GM18870 (cell line): Measurements from ENCODE around the gene ACTC1.

Experiments
- ATAC-seq: cut with Tn5 transposase; IDR thresholded peaks from one replicate; pipeline ENCODE4 v1.9.1; 2021; ENCODE audit warnings: moderate library complexity; ENCODE audit not compliant: unreplicated experiment

Gene ACTC1

DNA sequence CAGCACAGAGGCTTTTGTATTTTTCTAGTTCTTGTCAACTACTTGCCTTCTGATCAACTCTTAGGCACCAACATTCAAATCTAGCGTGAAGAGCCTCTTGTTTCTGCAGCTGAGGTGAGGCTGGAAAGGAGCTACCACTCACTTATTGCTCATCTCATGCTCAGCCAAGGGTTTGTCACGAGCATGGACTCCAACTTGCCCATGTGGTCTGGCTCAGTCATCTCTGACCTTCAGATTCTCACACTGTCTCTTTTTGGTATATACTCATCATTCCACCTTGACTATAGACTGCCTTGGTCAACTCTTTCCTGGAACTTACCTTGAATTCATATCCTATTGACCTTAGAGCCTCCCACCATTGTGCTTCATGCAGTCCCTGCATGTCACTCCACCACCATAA, 35.4 kb downstream of the ACTC1 start:
- ATAC-seq = no peak

DNA sequence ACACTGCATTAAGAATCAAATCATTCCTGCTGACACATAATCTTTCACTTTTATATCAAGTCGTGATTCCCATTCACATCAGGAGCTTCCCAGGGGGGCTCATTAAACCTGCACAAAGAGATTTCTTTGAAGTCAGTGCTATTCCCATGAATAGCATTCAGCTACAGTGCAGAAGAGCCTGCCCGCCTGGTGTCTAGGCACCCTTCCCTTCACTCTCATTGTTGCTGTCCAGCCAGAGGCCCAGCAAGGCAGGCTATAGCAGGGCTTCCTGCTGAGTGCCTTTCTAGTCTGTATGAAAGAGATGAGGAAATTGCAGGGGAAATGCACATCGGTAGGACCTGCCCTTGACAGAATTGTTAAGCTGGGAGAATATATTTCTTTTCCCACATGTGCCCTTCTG, 36.0 kb downstream of the ACTC1 start:
- ATAC-seq = no peak

DNA sequence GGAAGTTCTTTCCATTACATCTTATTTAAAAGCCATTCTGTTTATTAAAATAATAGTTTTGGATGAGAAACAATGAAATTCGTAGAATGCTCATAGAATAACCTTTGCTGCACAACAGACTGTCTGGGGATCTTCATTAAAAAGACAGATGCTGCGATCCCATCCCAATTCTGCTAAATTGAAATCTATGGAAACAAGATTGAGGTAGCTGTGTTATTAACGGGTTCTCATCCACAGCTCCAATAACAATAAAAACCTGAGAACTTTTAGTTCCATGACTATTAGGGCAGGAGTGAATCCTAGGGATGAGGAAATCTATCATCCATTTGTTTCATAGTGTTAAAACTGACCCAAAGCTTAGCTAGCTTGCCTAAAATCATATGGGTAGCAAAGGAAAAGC, 38.1 kb downstream of the ACTC1 start:
- ATAC-seq = no peak

DNA sequence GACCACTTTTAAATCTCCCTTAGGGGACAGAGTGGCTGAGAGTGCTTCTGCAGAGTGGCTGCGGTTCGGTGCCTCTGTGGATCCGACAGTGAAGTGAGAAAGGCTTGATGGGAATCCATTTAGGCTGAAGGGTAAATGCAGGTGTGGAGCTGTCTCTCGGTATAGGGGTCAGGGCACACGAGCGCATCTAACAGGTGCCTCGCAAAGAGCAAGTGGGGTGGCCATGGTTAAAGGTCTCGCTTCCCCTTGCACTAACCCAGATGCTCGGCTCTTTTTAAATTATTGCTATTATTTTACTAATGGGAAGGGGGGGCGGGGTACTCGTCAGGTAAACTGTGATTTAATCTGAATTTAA, 40.0 kb downstream of the ACTC1 start:
- ATAC-seq = no peak

GRCh38 chr15:34754674-34755418, 40.5 kb downstream of the ACTC1 start, which contains the start of gene GJD2:
TSS of gene GJD2 (minus strand) at chr15:34754998. CDS start at chr15:34754488, 510 bp downstream.
- ATAC-seq = no peak

- no peak for ATAC-seq
These were observed 41.2 kb downstream of the ACTC1 start for GRCh38 chr15:34754171-34754601.

GRCh38 chr15:34753236-34753894, 42.0 kb downstream of the ACTC1 start:
- no peak for ATAC-seq

- no peak for ATAC-seq
These were observed 45.7 kb downstream of the ACTC1 start for GRCh38 chr15:34749691-34750090.
